ENCODE data around the gene SSR3.
"Not testable (repeated sequence)": the region's sequence is repeated elsewhere in the genome, so short reads cannot be mapped to it uniquely, and the experiment has no call there.

Gene SSR3

GRCh38 chr3:156579427-156579851 lies 24.5 kb upstream of the SSR3 start:
- TF ChIP-seq ELF4 (IDR thresholded peaks at IDR 0.05) = no peak
- TF ChIP-seq ZNF384 (IDR thresholded peaks at IDR 0.05) = no peak
- TF ChIP-seq BHLHE40 (IDR thresholded peaks at IDR 0.05; ENCODE audit: borderline replicate concordance) = no peak
- no peak for TF ChIP-seq TARDBP (IDR thresholded peaks at IDR 0.05)
- no peak for TF ChIP-seq SP1 (IDR thresholded peaks at IDR 0.05)
- no peak for TF ChIP-seq FOXK2 (IDR thresholded peaks at IDR 0.05)
- no peak for TF ChIP-seq FOXA1 (IDR thresholded peaks at IDR 0.05)
- TF ChIP-seq HDGF (IDR thresholded peaks at IDR 0.05; ENCODE audit: borderline replicate concordance) = no peak
- no peak for TF ChIP-seq NFRKB (IDR thresholded peaks at IDR 0.05)
- no peak for TF ChIP-seq L3MBTL2 (conservative IDR thresholded peaks at IDR 0.05)
- no peak for TF ChIP-seq LEF1 (IDR thresholded peaks at IDR 0.05; ENCODE audit: borderline replicate concordance)
- ChIA-PET POLR2A (no interaction called here), CTCF (interaction anchor here (0.5 kb wide), 1 partner anchor 105 kb away, joined by 3 read pairs; no protein-coding TSS in a partner anchor)
- no peak for DNase-seq (ENCODE audit: extremely low spot score)

- no peak for DNase-seq (ENCODE audit: extremely low spot score)
- CTCF ChIA-PET = no interaction called here
- no peak for TF ChIP-seq LEF1 (IDR thresholded peaks at IDR 0.05; ENCODE audit: borderline replicate concordance)
- no peak for TF ChIP-seq PKNOX1 (IDR thresholded peaks at IDR 0.05)
- TF ChIP-seq TARDBP (IDR thresholded peaks at IDR 0.05) = no peak
- no peak for TF ChIP-seq ELF4 (IDR thresholded peaks at IDR 0.05)
- no peak for TF ChIP-seq CTBP1 (IDR thresholded peaks at IDR 0.05; ENCODE audit: borderline replicate concordance)
- POLR2A ChIA-PET = no interaction called here
Observed at GRCh38 chr3:156577736-156578135, 22.8 kb upstream of the SSR3 start.

- TF ChIP-seq L3MBTL2 (conservative IDR thresholded peaks at IDR 0.05) (no peak), CTBP1 (IDR thresholded peaks at IDR 0.05; ENCODE audit: borderline replicate concordance) (no peak), FOXA1 (IDR thresholded peaks at IDR 0.05) (no peak), ARNT (IDR thresholded peaks at IDR 0.05) (no peak), BHLHE40 (IDR thresholded peaks at IDR 0.05; ENCODE audit: borderline replicate concordance) (no peak), ZNF384 (IDR thresholded peaks at IDR 0.05) (no peak), TARDBP (IDR thresholded peaks at IDR 0.05) (no peak), ELF4 (IDR thresholded peaks at IDR 0.05) (no peak), FOXM1 (IDR thresholded peaks at IDR 0.05; ENCODE audit: borderline replicate concordance) (no peak), SUZ12 (IDR thresholded peaks at IDR 0.05) (no peak)
- CTCF ChIA-PET = no interaction called here
- DNase-seq (ENCODE audit: extremely low spot score) = no peak
- POLR2A ChIA-PET = no interaction called here
Observed at GRCh38 chr3:156576651-156577348, 21.9 kb upstream of the SSR3 start.

GRCh38 chr3:156576051-156576450 lies 21.1 kb upstream of the SSR3 start:
- POLR2A ChIA-PET = no interaction called here
- CTCF ChIA-PET = no interaction called here
- TF ChIP-seq FOXM1 (IDR thresholded peaks at IDR 0.05; ENCODE audit: borderline replicate concordance) (no peak), ZNF384 (IDR thresholded peaks at IDR 0.05) (no peak)

GRCh38 chr3:156575641-156576040 lies 20.7 kb upstream of the SSR3 start:
- TF ChIP-seq L3MBTL2 (conservative IDR thresholded peaks at IDR 0.05) = no peak
- no peak for TF ChIP-seq TARDBP (IDR thresholded peaks at IDR 0.05)
- no peak for TF ChIP-seq FOXM1 (IDR thresholded peaks at IDR 0.05; ENCODE audit: borderline replicate concordance)
- TF ChIP-seq CTBP1 (IDR thresholded peaks at IDR 0.05; ENCODE audit: borderline replicate concordance) = no peak
- TF ChIP-seq FOXA1 (IDR thresholded peaks at IDR 0.05) = no peak
- no peak for TF ChIP-seq ELF4 (IDR thresholded peaks at IDR 0.05)
- no peak for TF ChIP-seq SP1 (IDR thresholded peaks at IDR 0.05)
- no peak for TF ChIP-seq SUZ12 (IDR thresholded peaks at IDR 0.05)
- TF ChIP-seq HDGF (IDR thresholded peaks at IDR 0.05; ENCODE audit: borderline replicate concordance) = no peak
- TF ChIP-seq PKNOX1 (IDR thresholded peaks at IDR 0.05) = no peak
- no peak for TF ChIP-seq FOXK2 (IDR thresholded peaks at IDR 0.05)
- no peak for TF ChIP-seq BHLHE40 (IDR thresholded peaks at IDR 0.05; ENCODE audit: borderline replicate concordance)
- TF ChIP-seq ZNF384 (IDR thresholded peaks at IDR 0.05) = no peak
- no peak for TF ChIP-seq ARNT (IDR thresholded peaks at IDR 0.05)
- no peak for TF ChIP-seq NFRKB (IDR thresholded peaks at IDR 0.05)
- no peak for TF ChIP-seq LEF1 (IDR thresholded peaks at IDR 0.05; ENCODE audit: borderline replicate concordance)
- DNase-seq (ENCODE audit: extremely low spot score) = no peak
- CTCF ChIA-PET = no interaction called here
- POLR2A ChIA-PET = no interaction called here

More at GRCh38 chr3:156576051-156576450, 21.1 kb upstream of the SSR3 start:
- no peak for DNase-seq (ENCODE audit: extremely low spot score)

GRCh38 chr3:156569881-156570280 lies 15.0 kb upstream of the SSR3 start:
- CTCF ChIA-PET; POLR2A ChIA-PET; DNase-seq (ENCODE audit: extremely low spot score): not testable (repeated sequence)

GRCh38 chr3:156569016-156569415 lies 14.1 kb upstream of the SSR3 start:
- DNase-seq (ENCODE audit: extremely low spot score); CTCF ChIA-PET: not testable (repeated sequence)
- POLR2A ChIA-PET = interaction anchor here (1.0 kb wide), 1 partner anchor 14 kb away, joined by 3 read pairs; the partner anchor contains the start of gene SSR3

All from HEK293T (cell line).